Measurements from ENCODE around the gene INO80E. TPM values are rescaled to one million over a fixed set of nuclear protein-coding genes. Genes with fewer than 3 reads are reported as not detected.

Gene INO80E
- total RNA-seq, 1 experiment from 2014 or later, result 94.1 TPM

- H3K4me1 ChIP-seq (ENCODE audit: insufficient read depth, low read length), result no peaks in the 10 kb centered on the region
- peaks cover 9% of the 10 kb centered on the region for H3K23me2 ChIP-seq (ENCODE audit: insufficient read length, low read depth, low read length, poor library complexity, severe bottlenecking)
- no peaks in the 10 kb centered on the region for H3K36me3 Mint-ChIP-seq (ENCODE audit: insufficient read depth in 1 of 3, low read depth in 3 of 3)
- no peak overlapping the region for H3K56ac ChIP-seq (ENCODE audit: insufficient read length, low read depth, low read length)
- peaks cover 13 to 16% of the 10 kb centered on the region in 2 experiments for H3K4me1 Mint-ChIP-seq
- no peak overlapping the region for H2AFZ ChIP-seq (ENCODE audit: low read length)
- H3K79me2 ChIP-seq (ENCODE audit: insufficient read depth, low read length), result no peaks in the 10 kb centered on the region
- peaks cover 14% of the 10 kb centered on the region for H3K27me3 Mint-ChIP-seq (ENCODE audit: low read depth)
- H4K5ac ChIP-seq (ENCODE audit: insufficient read length, low read depth, low read length), result no peak overlapping the region
- H3K14ac ChIP-seq (ENCODE audit: insufficient read depth, low read length), result no peak overlapping the region
- H3K23ac ChIP-seq (ENCODE audit: insufficient read length, low read depth, low read length), result no peak overlapping the region
- H3K4ac ChIP-seq (ENCODE audit: low read depth, low read length), result no peak overlapping the region
- no peak overlapping the region for H3K27ac Mint-ChIP-seq
- no CpG with 5 or more reads among the region's 10 CpGs for WGBS (ENCODE audit: extremely low coverage, insufficient read length, low lambda C conversion rate)
- no peaks in the 10 kb centered on the region for H3K9me3 Mint-ChIP-seq
- H2BK15ac ChIP-seq (ENCODE audit: low read depth, low read length), result no peak overlapping the region
- H2BK20ac ChIP-seq (ENCODE audit: low read depth, low read length, poor library complexity, severe bottlenecking), result no peak overlapping the region
- no peak overlapping the region for H2BK120ac ChIP-seq (ENCODE audit: low read depth, low read length, poor library complexity, severe bottlenecking)
- H2BK12ac ChIP-seq (ENCODE audit: insufficient read length, low read depth, low read length), result no peak overlapping the region
- no peak overlapping the region for H2AK5ac ChIP-seq (ENCODE audit: insufficient read length, low read length)
- no peak overlapping the region for H4K91ac ChIP-seq (ENCODE audit: insufficient read length, low read depth, low read length)
- no peaks in the 10 kb centered on the region for H3K9me3 ChIP-seq (ENCODE audit: control insufficient read depth, low read depth, low read length)
- H3K27me3 ChIP-seq (ENCODE audit: insufficient read depth, low read length), result no peaks in the 10 kb centered on the region
- DNase-seq, result peak; percentile 86
- H3K4me2 ChIP-seq (ENCODE audit: insufficient read depth, insufficient read length, low read length), result no peak overlapping the region
- no peak overlapping the region for H3T11ph ChIP-seq (ENCODE audit: low read length)
- H3K79me1 ChIP-seq (ENCODE audit: insufficient read depth, low read depth, low read length, poor library complexity, severe bottlenecking), result no peaks in the 10 kb centered on the region
- peak; percentile 84 for TF ChIP-seq CTCF (conservative IDR thresholded peaks at IDR 0.05)
- H3K18ac ChIP-seq (ENCODE audit: insufficient read length, low read depth, low read length), result no peak overlapping the region
- no peak overlapping the region for H3K27ac ChIP-seq (ENCODE audit: insufficient read length, low read depth, low read length)
- no peak overlapping the region for H4K8ac ChIP-seq (replicated peaks; ENCODE audit: insufficient read length, low read depth, low read length)
- H3K9ac ChIP-seq (ENCODE audit: extremely low read depth, insufficient read length, low read length), result no peak overlapping the region
- H2BK5ac ChIP-seq (ENCODE audit: insufficient read length, low read length), result no peak overlapping the region
- H3K4me3 Mint-ChIP-seq, result peak overlapping the region; percentile 32 to 69; a peak in 3 of 5 replicates
- no peaks in the 10 kb centered on the region for H4K20me1 ChIP-seq (ENCODE audit: control insufficient read depth, insufficient read depth, insufficient read length)
These were observed 59.0 kb downstream of the INO80E start for GRCh38 chr16:30054959-30055553.

Other genes with a start within 250 kb of the INO80E start
- not detected in 2 replicates for gene ZG16, start 218.0 kb upstream of the INO80E start, total RNA-seq (2021)
- 148 and 151 TPM in 2 replicates for gene KIF22, start 205.5 kb upstream of the INO80E start, total RNA-seq (2021)
- 412 and 414 TPM in 2 replicates for gene MAZ, start 189.7 kb upstream of the INO80E start, total RNA-seq (2021)
- 10.7 and 14.6 TPM in 2 replicates for gene PRRT2, start 184.0 kb upstream of the INO80E start, total RNA-seq (2021)
- gene PAGR1, start 180.1 kb upstream of the INO80E start, total RNA-seq (2021), result 65.3 and 67.8 TPM in 2 replicates
- gene MVP, start 175.8 kb upstream of the INO80E start, total RNA-seq (2021), result 2.5 and 3.1 TPM in 2 replicates
- 70.0 and 70.6 TPM in 2 replicates for gene CDIPT, start 133.0 kb upstream of the INO80E start, total RNA-seq (2021)
- gene SEZ6L2, start 96.7 kb upstream of the INO80E start, total RNA-seq (2021), result 44.7 and 50.8 TPM in 2 replicates
- 16.7 and 17.9 TPM in 2 replicates for gene ASPHD1, start 95.8 kb upstream of the INO80E start, total RNA-seq (2021)
- 16.8 and 18.3 TPM in 2 replicates for gene KCTD13, start 70.0 kb upstream of the INO80E start, total RNA-seq (2021)
- 82.1 and 89.1 TPM in 2 replicates for gene TMEM219, start 34.2 kb upstream of the INO80E start, total RNA-seq (2021)
- gene TAOK2, start 22.4 kb upstream of the INO80E start, total RNA-seq (2021), result 43.1 and 43.9 TPM in 2 replicates
- gene HIRIP3, start 624 bp upstream of the INO80E start, total RNA-seq (2021), result 18.5 and 21.6 TPM in 2 replicates
- 10.2 and 12.2 TPM in 2 replicates for gene DOC2A, start 14.8 kb downstream of the INO80E start, total RNA-seq (2021)
- not detected in 2 replicates for gene C16orf92, start 27.0 kb downstream of the INO80E start, total RNA-seq (2021)
- 20.9 and 22.3 TPM in 2 replicates for gene TLCD3B, start 35.0 kb downstream of the INO80E start, total RNA-seq (2021)
- 1,356 and 1,375 TPM in 2 replicates for gene ALDOA, start 69.5 kb downstream of the INO80E start, total RNA-seq (2021)
- 162 and 163 TPM in 2 replicates for gene PPP4C, start 79.8 kb downstream of the INO80E start, total RNA-seq (2021)
- gene TBX6, start 95.7 kb downstream of the INO80E start, total RNA-seq (2021), result 1.6 and 1.9 TPM in 2 replicates
- gene YPEL3, start 100.0 kb downstream of the INO80E start, total RNA-seq (2021), result 26.3 and 27.5 TPM in 2 replicates
- 3.8 and 4.0 TPM in 2 replicates for gene GDPD3, start 117.3 kb downstream of the INO80E start, total RNA-seq (2021)
- gene MAPK3, start 127.0 kb downstream of the INO80E start, total RNA-seq (2021), result 52.3 and 53.5 TPM in 2 replicates
- 3.4 and 4.8 TPM in 2 replicates for gene CORO1A, start 187.4 kb downstream of the INO80E start, total RNA-seq (2021)
- 202 and 218 TPM in 2 replicates for gene BOLA2B, start 197.4 kb downstream of the INO80E start, total RNA-seq (2021)
- gene SLX1A, start 197.6 kb downstream of the INO80E start, total RNA-seq (2021), result 30.3 TPM in 2 replicates
- gene SULT1A3, start 203.0 kb downstream of the INO80E start, total RNA-seq (2021), result 21.5 and 21.8 TPM in 2 replicates